ENCODE measurements around the gene EPHA5. TPM values are rescaled to one million over a fixed set of nuclear protein-coding genes. Genes with fewer than 3 reads are reported as not detected.

EPHA5 gene
- total RNA-seq, 4 donors from 2014 or later = 2.9 to 5.0 (median 4.4) TPM

DNA sequence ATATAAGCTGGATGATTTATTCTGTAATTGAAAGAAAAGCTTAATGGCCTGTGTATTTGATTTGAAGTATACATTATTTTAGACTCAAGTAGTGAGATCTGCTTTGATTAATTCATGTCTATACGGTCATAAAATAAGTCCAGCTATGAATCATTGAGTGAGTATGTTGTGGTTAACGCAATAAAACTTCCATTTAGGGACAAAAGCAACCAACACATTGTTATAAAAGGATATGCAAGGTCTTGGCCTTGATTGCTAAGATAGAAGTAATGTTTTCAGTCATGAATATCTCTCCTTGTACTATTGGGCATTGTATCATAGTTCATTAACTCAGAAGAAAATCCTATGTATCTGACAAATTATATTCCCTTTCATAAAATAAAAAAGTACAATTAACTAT, 162.1 kb downstream of the EPHA5 start:
- H3K27me3 ChIP-seq = no peaks in the 10 kb centered on the region
- H3K4me1 ChIP-seq = no peaks in the 10 kb centered on the region
- no peak overlapping the region for H3K4me3 ChIP-seq
- no peak overlapping the region for H3K27ac ChIP-seq
- WGBS, 2 donors = 44 to 49% methylated on average over 2 of the region's 2 CpGs
- DNase-seq (ENCODE audit: low spot score in 2 of 2) = no peak
- H3K9me3 ChIP-seq = peaks cover 0 to 9% (median 0%) of the 10 kb centered on the region in 4 donors
- TF ChIP-seq EP300 (IDR thresholded peaks at IDR 0.05) = no peak
- TF ChIP-seq, protein P1, sequence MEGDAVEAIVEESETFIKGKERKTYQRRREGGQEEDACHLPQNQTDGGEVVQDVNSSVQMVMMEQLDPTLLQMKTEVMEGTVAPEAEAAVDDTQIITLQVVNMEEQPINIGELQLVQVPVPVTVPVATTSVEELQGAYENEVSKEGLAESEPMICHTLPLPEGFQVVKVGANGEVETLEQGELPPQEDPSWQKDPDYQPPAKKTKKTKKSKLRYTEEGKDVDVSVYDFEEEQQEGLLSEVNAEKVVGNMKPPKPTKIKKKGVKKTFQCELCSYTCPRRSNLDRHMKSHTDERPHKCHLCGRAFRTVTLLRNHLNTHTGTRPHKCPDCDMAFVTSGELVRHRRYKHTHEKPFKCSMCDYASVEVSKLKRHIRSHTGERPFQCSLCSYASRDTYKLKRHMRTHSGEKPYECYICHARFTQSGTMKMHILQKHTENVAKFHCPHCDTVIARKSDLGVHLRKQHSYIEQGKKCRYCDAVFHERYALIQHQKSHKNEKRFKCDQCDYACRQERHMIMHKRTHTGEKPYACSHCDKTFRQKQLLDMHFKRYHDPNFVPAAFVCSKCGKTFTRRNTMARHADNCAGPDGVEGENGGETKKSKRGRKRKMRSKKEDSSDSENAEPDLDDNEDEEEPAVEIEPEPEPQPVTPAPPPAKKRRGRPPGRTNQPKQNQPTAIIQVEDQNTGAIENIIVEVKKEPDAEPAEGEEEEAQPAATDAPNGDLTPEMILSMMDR (IDR thresholded peaks at IDR 0.05) = no peak
- TF ChIP-seq POLR2A (IDR thresholded peaks at IDR 0.05) = no peak
- no peaks in the 10 kb centered on the region for H3K36me3 ChIP-seq

DNA sequence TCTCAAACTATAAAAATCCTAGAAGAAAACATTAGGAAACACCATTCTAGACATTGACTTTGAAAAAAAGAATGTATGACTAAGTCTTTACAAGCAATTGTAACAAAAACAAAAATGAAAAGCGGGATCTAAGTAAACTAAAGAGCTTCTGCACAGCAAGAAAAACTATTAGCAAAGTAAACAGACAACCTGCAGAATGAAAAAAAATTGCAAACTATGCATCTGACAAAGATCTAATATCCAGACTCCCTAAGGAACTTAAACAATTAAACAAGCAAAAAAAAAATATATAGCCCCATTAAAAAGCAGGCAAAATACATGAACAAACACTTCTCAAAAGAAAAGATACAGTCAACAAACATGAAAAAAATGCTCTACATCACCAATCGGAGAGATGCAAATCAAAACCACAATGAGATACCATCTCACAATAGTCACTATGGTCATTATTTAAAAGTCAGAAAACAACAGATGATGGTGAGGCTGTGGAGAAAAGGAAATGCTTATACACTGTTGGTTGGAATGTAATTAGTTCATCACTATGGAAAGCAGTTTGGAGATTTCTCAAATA, 168.1 kb downstream of the EPHA5 start:
- H3K9me3 ChIP-seq = peaks cover 0 to 12% (median 0%) of the 10 kb centered on the region in 4 donors
- H3K4me1 ChIP-seq = no peaks in the 10 kb centered on the region
- DNase-seq (ENCODE audit: low spot score in 2 of 2) = no peak
- no peak overlapping the region for H3K27ac ChIP-seq
- no peaks in the 10 kb centered on the region for H3K27me3 ChIP-seq
- TF ChIP-seq, protein P1 (IDR thresholded peaks at IDR 0.05) = no peak
- no peak for TF ChIP-seq EP300 (IDR thresholded peaks at IDR 0.05)
- 72 to 76% methylated on average over 2 of the region's 2 CpGs for WGBS, 2 donors
- no peaks in the 10 kb centered on the region for H3K36me3 ChIP-seq
- no peak overlapping the region for H3K4me3 ChIP-seq

DNA sequence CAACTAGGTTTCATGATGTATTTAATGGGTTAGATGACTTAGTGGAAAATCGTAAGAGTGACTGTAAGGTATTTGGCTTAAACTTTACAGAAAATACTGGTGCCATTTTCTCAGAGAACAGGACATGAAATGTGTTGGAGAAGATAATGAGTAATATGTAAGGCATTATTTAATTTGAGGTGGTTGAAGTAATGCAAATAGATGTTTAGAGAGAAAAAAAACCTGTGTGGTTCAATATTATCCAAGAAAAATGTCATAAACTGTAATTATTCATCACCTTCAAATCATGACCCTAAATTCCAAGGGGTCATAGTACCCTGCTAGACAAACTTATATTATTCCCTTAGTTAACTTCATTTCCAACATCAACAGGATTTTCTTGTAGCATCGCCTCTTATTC, 171.7 kb downstream of the EPHA5 start:
- H3K9me3 ChIP-seq = peaks cover 0 to 3% (median 0%) of the 10 kb centered on the region in 4 donors
- no peaks in the 10 kb centered on the region for H3K36me3 ChIP-seq
- no peak for DNase-seq (ENCODE audit: low spot score in 2 of 2)
- TF ChIP-seq EP300 (IDR thresholded peaks at IDR 0.05) (no peak), POLR2A (IDR thresholded peaks at IDR 0.05) (no peak)
- TF ChIP-seq, protein P1 (IDR thresholded peaks at IDR 0.05) = no peak
- no peak overlapping the region for H3K27ac ChIP-seq
- no peaks in the 10 kb centered on the region for H3K4me1 ChIP-seq
- no peak overlapping the region for H3K4me3 ChIP-seq
- H3K27me3 ChIP-seq = no peaks in the 10 kb centered on the region
- WGBS, 2 donors = 44 to 58% methylated on average over 2 of the region's 2 CpGs

- no peaks in the 10 kb centered on the region for H3K4me1 ChIP-seq
- no peak for DNase-seq (ENCODE audit: low spot score in 2 of 2)
- WGBS, 2 donors = 85 to 100% methylated on average over 1 of the region's 1 CpG
- H3K36me3 ChIP-seq = no peaks in the 10 kb centered on the region
- H3K9me3 ChIP-seq = no peaks in the 10 kb centered on the region
- H3K27me3 ChIP-seq = no peaks in the 10 kb centered on the region
- no peak overlapping the region for H3K27ac ChIP-seq
- TF ChIP-seq EP300 (IDR thresholded peaks at IDR 0.05) (no peak), POLR2A (IDR thresholded peaks at IDR 0.05) (no peak)
- TF ChIP-seq, protein P1 (IDR thresholded peaks at IDR 0.05) = no peak
- H3K4me3 ChIP-seq = no peak overlapping the region
Measured at GRCh38 chr4:65495439-65495838, 174.8 kb downstream of the EPHA5 start.

- WGBS, 2 donors = 72 to 78% methylated on average over 1 of the region's 1 CpG
- DNase-seq (ENCODE audit: low spot score in 2 of 2) = no peak
- Histone ChIP-seq H3K27me3 (no peaks in the 10 kb centered on the region), H3K9me3 (no peaks in the 10 kb centered on the region), H3K4me3 (no peak overlapping the region), H3K27ac (no peak overlapping the region), H3K36me3 (no peaks in the 10 kb centered on the region), H3K4me1 (no peaks in the 10 kb centered on the region)
- no peak for TF ChIP-seq EP300 (IDR thresholded peaks at IDR 0.05)
- TF ChIP-seq, protein P1 (IDR thresholded peaks at IDR 0.05) = no peak
- TF ChIP-seq POLR2A (IDR thresholded peaks at IDR 0.05) = no peak
Measured at GRCh38 chr4:65482410-65482809, 187.9 kb downstream of the EPHA5 start.

All from tibial nerve (tissue), 4 donors.